Mesendoderm (in vitro differentiated cells): ENCODE data around the gene FNDC3B.

Experiments
- DNase-seq: peaks from one replicate; pipeline ENCODE4 v3.0.0; 2013
- H2AK5ac ChIP-seq: 2 replicates; pipeline ENCODE4 v1.6.1; 2013; ENCODE audit warnings: low read length, inconsistent platforms
- H2BK120ac ChIP-seq: 2 replicates; pipeline ENCODE4 v1.6.1; 2013; ENCODE audit warnings: low read depth, mild to moderate bottlenecking, low read length, moderate library complexity, mixed read lengths
- H2BK15ac ChIP-seq: replicated peaks from 2 replicates; pipeline ENCODE4 v1.6.1; 2013; ENCODE audit warnings: low read depth, mild to moderate bottlenecking, moderate library complexity
- H2BK5ac ChIP-seq: 2 replicates; pipeline ENCODE4 v1.6.1; 2013; ENCODE audit warnings: low read length, inconsistent platforms
- H3K18ac ChIP-seq: 2 replicates; pipeline ENCODE4 v1.6.1; 2013; ENCODE audit warnings: mild to moderate bottlenecking, low read length, mixed read lengths
- H3K23ac ChIP-seq: one replicate; pipeline ENCODE4 v1.6.1; 2013; ENCODE audit warnings: low read length
- H3K27ac ChIP-seq: 2 replicates; pipeline ENCODE4 v1.5.1; 2013; ENCODE audit warnings: low read depth, mild to moderate bottlenecking, inconsistent platforms, low read length, moderate library complexity
- H3K27me3 ChIP-seq: 2 replicates; pipeline ENCODE4 v1.6.1; 2013; ENCODE audit warnings: low read length, control low read depth, mild to moderate bottlenecking, inconsistent platforms; ENCODE audit not compliant: insufficient read depth, poor library complexity
- H3K36me3 ChIP-seq: 2 replicates; pipeline ENCODE4 v1.6.1; 2013; ENCODE audit warnings: low read length, inconsistent platforms; ENCODE audit not compliant: control insufficient read depth, insufficient read depth
- H3K4ac ChIP-seq: one replicate; pipeline ENCODE4 v1.6.1; 2013; ENCODE audit warnings: low read depth, mild to moderate bottlenecking, low read length, moderate library complexity
- H3K4me1 ChIP-seq: 2 replicates; pipeline ENCODE4 v1.6.1; 2013; ENCODE audit warnings: low read depth, low read length, inconsistent platforms; ENCODE audit not compliant: control insufficient read depth
- H3K4me2 ChIP-seq: 2 replicates; pipeline ENCODE4 v1.6.1; 2013; ENCODE audit warnings: low read length
- H3K4me3 ChIP-seq: 2 replicates; pipeline ENCODE4 v1.5.1; 2013; ENCODE audit warnings: mild to moderate bottlenecking, low read length
- H3K56ac ChIP-seq: one replicate; pipeline ENCODE4 v1.6.1; 2013; ENCODE audit warnings: low read length
- H3K79me1 ChIP-seq: 2 replicates; pipeline ENCODE4 v1.6.1; 2013; ENCODE audit warnings: low read length, inconsistent platforms
- H3K79me2 ChIP-seq: 2 replicates; pipeline ENCODE4 v1.6.1; 2013; ENCODE audit warnings: mild to moderate bottlenecking, low read length; ENCODE audit not compliant: control insufficient read depth, insufficient read depth
- H3K9ac ChIP-seq: 2 replicates; pipeline ENCODE4 v1.6.1; 2013; ENCODE audit warnings: low read length, inconsistent platforms
- H4K5ac ChIP-seq: one replicate; pipeline ENCODE4 v1.6.1; 2013; ENCODE audit warnings: low read length
- H4K8ac ChIP-seq: one replicate; pipeline ENCODE4 v1.6.1; 2013; ENCODE audit warnings: low read depth, mild to moderate bottlenecking, control low read depth, low read length, moderate library complexity
- WGBS: extraction: QIAGEN DNeasy Blood & Tissue Kit; methylation state at CpG from one replicate; pipeline ENCODE4 v1.1.7; 2013; ENCODE audit warnings: low lambda C conversion rate, missing lambda C conversion rate; ENCODE audit not compliant: insufficient coverage; ENCODE audit errors: extremely low coverage; 5-methylcytosine and 5-hydroxymethylcytosine counted together

The FNDC3B gene

DNA sequence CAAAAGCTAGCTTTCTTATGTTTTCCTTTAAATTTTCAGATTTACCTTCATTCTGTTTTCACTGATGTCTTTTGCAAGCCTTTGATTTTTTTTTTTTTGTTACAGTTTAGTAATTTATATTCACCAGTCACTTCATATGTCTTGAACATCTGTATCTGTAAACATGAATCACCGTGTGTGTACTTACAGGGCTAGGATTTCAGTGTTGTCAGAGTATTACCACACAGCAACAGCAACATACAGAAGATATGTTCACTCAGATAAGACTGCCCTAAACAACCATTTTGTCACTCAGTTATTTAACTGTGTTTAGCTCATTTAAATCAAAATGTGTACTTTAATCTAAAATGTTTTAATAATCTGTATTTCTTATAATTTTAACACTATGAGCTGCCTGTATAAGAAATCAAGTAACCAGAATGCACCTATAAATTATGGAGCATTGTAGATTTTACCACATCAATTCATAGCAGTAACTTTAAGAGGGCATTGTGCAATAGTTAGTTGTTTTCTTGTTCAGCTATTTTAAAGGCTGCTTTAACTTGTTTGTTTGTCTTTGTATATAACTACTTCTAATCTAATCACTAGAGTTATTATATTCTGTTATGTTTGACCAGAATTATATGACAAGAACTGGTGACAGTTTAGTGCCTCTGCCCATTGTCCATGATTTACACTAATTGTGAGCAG, 358.5 kb downstream of the FNDC3B start:
- Histone ChIP-seq H3K4ac (no peak overlapping the region), H3K18ac (no peak overlapping the region), H3K27me3 (no peaks in the 10 kb centered on the region), H3K4me2 (no peak overlapping the region), H3K79me1 (no peaks in the 10 kb centered on the region), H3K79me2 (no peaks in the 10 kb centered on the region), H3K56ac (no peak overlapping the region), H3K9ac (no peak overlapping the region), H2BK5ac (no peak overlapping the region), H2BK120ac (no peak overlapping the region), H3K4me1 (no peaks in the 10 kb centered on the region), H3K27ac (no peak overlapping the region), H2BK15ac (no peak overlapping the region), H2AK5ac (no peak overlapping the region), H3K23ac (no peak overlapping the region), H4K5ac (no peak overlapping the region), H3K4me3 (no peak overlapping the region), H4K8ac (no peak overlapping the region), H3K36me3 (no peaks in the 10 kb centered on the region)
- DNase-seq, result no peak
- WGBS, result no CpG with 5 or more reads among the region's 1 CpG

GRCh38 chr3:172398484-172398883, 359.1 kb downstream of the FNDC3B start:
- no peak overlapping the region for H2BK5ac ChIP-seq
- H4K5ac ChIP-seq, result no peak overlapping the region
- no peak overlapping the region for H2BK120ac ChIP-seq
- no peaks in the 10 kb centered on the region for H3K79me1 ChIP-seq
- H3K23ac ChIP-seq, result no peak overlapping the region
- no peak overlapping the region for H3K4me3 ChIP-seq
- no peak overlapping the region for H3K27ac ChIP-seq
- H2AK5ac ChIP-seq, result no peak overlapping the region
- no peak for DNase-seq
- no peak overlapping the region for H3K4me2 ChIP-seq
- WGBS, result no CpG with 5 or more reads among the region's 4 CpGs
- H3K4me1 ChIP-seq, result no peaks in the 10 kb centered on the region
- H2BK15ac ChIP-seq, result no peak overlapping the region
- H4K8ac ChIP-seq, result no peak overlapping the region
- H3K9ac ChIP-seq, result no peak overlapping the region
- no peaks in the 10 kb centered on the region for H3K36me3 ChIP-seq
- no peaks in the 10 kb centered on the region for H3K79me2 ChIP-seq
- H3K4ac ChIP-seq, result no peak overlapping the region
- no peak overlapping the region for H3K18ac ChIP-seq
- no peak overlapping the region for H3K56ac ChIP-seq
- H3K27me3 ChIP-seq, result no peaks in the 10 kb centered on the region

DNA sequence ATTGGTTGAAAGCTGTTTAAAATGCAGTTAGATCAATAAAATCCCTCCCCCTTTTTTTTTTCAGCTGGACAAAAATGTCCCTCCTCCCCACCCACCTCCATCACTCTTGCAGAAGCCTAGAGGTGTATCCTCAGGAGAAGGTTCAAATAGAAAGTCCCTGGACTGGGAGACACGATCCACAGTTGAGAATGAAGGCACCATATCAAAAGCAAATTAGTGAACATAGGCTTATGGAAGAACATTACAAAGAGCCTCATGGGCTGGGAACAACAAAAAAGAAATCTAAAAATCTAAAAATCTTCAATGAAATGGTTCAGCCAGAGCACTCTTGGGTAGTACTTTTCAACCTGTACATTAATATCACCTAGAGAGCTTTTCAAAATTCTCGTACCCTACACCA, 362.7 kb downstream of the FNDC3B start:
- H3K56ac ChIP-seq, result no peak overlapping the region
- no peak overlapping the region for H3K4me3 ChIP-seq
- no peak overlapping the region for H3K4me2 ChIP-seq
- no peaks in the 10 kb centered on the region for H3K79me1 ChIP-seq
- no peaks in the 10 kb centered on the region for H3K36me3 ChIP-seq
- no peak overlapping the region for H3K18ac ChIP-seq
- no peak overlapping the region for H3K4ac ChIP-seq
- H2BK5ac ChIP-seq, result no peak overlapping the region
- H4K8ac ChIP-seq, result no peak overlapping the region
- no peak overlapping the region for H3K23ac ChIP-seq
- no peak overlapping the region for H3K27ac ChIP-seq
- no peak overlapping the region for H2AK5ac ChIP-seq
- H3K4me1 ChIP-seq, result no peaks in the 10 kb centered on the region
- H3K9ac ChIP-seq, result no peak overlapping the region
- WGBS, result no CpG with 5 or more reads among the region's 2 CpGs
- H3K79me2 ChIP-seq, result no peaks in the 10 kb centered on the region
- H2BK15ac ChIP-seq, result no peak overlapping the region
- no peak for DNase-seq
- no peak overlapping the region for H2BK120ac ChIP-seq
- no peak overlapping the region for H4K5ac ChIP-seq
- no peaks in the 10 kb centered on the region for H3K27me3 ChIP-seq

GRCh38 chr3:172402892-172403643, 363.7 kb downstream of the FNDC3B start:
- WGBS, result no CpG with 5 or more reads among the region's 8 CpGs
- no peak overlapping the region for H3K4ac ChIP-seq

GRCh38 chr3:172404237-172404962, 365.0 kb downstream of the FNDC3B start:
- Histone ChIP-seq H3K4me1 (no peaks in the 10 kb centered on the region), H3K27ac (no peak overlapping the region), H3K36me3 (no peaks in the 10 kb centered on the region), H3K9ac (no peak overlapping the region), H3K23ac (no peak overlapping the region), H4K5ac (no peak overlapping the region), H3K4ac (no peak overlapping the region), H2AK5ac (no peak overlapping the region), H3K18ac (no peak overlapping the region), H2BK15ac (no peak overlapping the region), H3K56ac (no peak overlapping the region), H3K79me2 (no peaks in the 10 kb centered on the region), H3K79me1 (no peaks in the 10 kb centered on the region), H3K4me3 (no peak overlapping the region), H4K8ac (no peak overlapping the region), H3K27me3 (no peaks in the 10 kb centered on the region), H2BK120ac (no peak overlapping the region), H3K4me2 (no peak overlapping the region), H2BK5ac (no peak overlapping the region)
- no CpG with 5 or more reads among the region's 12 CpGs for WGBS
- no peak for DNase-seq

More at GRCh38 chr3:172402892-172403643, 363.7 kb downstream of the FNDC3B start:
- H3K18ac ChIP-seq, result no peak overlapping the region
- H3K27ac ChIP-seq, result no peak overlapping the region
- no peaks in the 10 kb centered on the region for H3K79me2 ChIP-seq
- H4K5ac ChIP-seq, result no peak overlapping the region
- H2BK15ac ChIP-seq, result no peak overlapping the region
- no peak for DNase-seq
- H2BK120ac ChIP-seq, result no peak overlapping the region
- no peak overlapping the region for H3K56ac ChIP-seq
- no peak overlapping the region for H2BK5ac ChIP-seq
- H3K23ac ChIP-seq, result no peak overlapping the region
- H2AK5ac ChIP-seq, result no peak overlapping the region
- no peak overlapping the region for H3K9ac ChIP-seq
- H3K4me3 ChIP-seq, result no peak overlapping the region
- H3K79me1 ChIP-seq, result no peaks in the 10 kb centered on the region
- no peak overlapping the region for H3K4me2 ChIP-seq
- no peaks in the 10 kb centered on the region for H3K27me3 ChIP-seq
- H4K8ac ChIP-seq, result no peak overlapping the region
- no peaks in the 10 kb centered on the region for H3K36me3 ChIP-seq
- no peaks in the 10 kb centered on the region for H3K4me1 ChIP-seq
